HCT116 (cell line): ENCODE measurements around the gene PARP8. TPM values are rescaled to one million over a fixed set of nuclear protein-coding genes. Genes with fewer than 3 reads are reported as not detected.

ENCODE experiments used
- ATAC-seq: fragments of 200-7000 bp; cut with Tn5 transposase; 2 replicates; pipeline ENCODE4 v1.9.1; 2020; ENCODE audit warnings: mild to moderate bottlenecking, moderate library complexity
- BruUV-seq: library from RNA; stranded (reverse); fragments of 400-500 nt; replicated peaks from 2 replicates; lab custom pipeline; 2021; lab: Mats Ljungman, UMichigan
- CTCF ChIA-PET: fragments of 300-600 bp; sonication (Branson Sonifier 250); formaldehyde crosslinking; loops from one replicate; lab custom pipeline; 2021; ENCODE audit warnings: antibody characterized with exemption; lab: Charles Lee
- POLR2A ChIA-PET: fragments of 300-600, 350-600 bp; sonication (Branson Sonifier 250); formaldehyde crosslinking; loops from one replicate; lab custom pipeline; 2021; ENCODE audit warnings: antibody characterized with exemption; lab: Charles Lee
- RAD21 ChIA-PET, 2 experiments: fragments of 300-600 bp; sonication (Branson Sonifier 250); formaldehyde crosslinking; loops; one replicate each; lab custom pipeline; 2023; ENCODE audit warnings: low total read pairs in 2 of 2; ENCODE audit not compliant: uncharacterized antibody in 2 of 2, unreplicated experiment in 2 of 2, low non-redundant PET in 1 of 2; lab: Charles Lee
- DNase-seq: peaks from one replicate; pipeline ENCODE4 v3.0.0-alpha.2; 2010; ENCODE audit warnings: low read depth, low spot score
- H2AFZ ChIP-seq: fragments of 200-600 bp; shearing (Covaris generic), sonication (generic); 2 replicates; pipeline ENCODE4 v1.6.1; 2017; ENCODE audit warnings: low read depth, mixed run types, mixed read lengths, antibody characterized with exemption, low read length; ENCODE audit not compliant: poor library complexity, severe bottlenecking
- H3K27ac ChIP-seq: 2 replicates; pipeline ENCODE4 v1.5.1; 2012; ENCODE audit warnings: low read depth, low read length
- H3K27me3 ChIP-seq: fragments of 200-600 bp; sonication (generic); 2 replicates; pipeline ENCODE4 v1.6.1; 2016; ENCODE audit warnings: mixed run types, low read length, mixed read lengths; ENCODE audit not compliant: insufficient read depth
- H3K36me3 ChIP-seq, 2 experiments: fragments of 200-500 bp in 1 of 2; fragments of 200-600 bp in 1 of 2; sonication (Bioruptor generic) in 1 of 2; sonication (generic) in 1 of 2; 2 replicates each; pipeline versions ENCODE4 v1.5.1 to v1.6.1; 2014 to 2016; ENCODE audit warnings: low read length in 2 of 2, inconsistent platforms in 1 of 2, mixed read lengths in 1 of 2, mixed run types in 1 of 2; ENCODE audit not compliant: insufficient read depth in 2 of 2, control insufficient read depth in 1 of 2
- H3K4me1 ChIP-seq, 2 experiments: fragments of 200-600 bp in 1 of 2; sonication (generic) in 1 of 2; 2 replicates each; pipeline versions ENCODE4 v1.5.1 to v1.6.1; 2012 to 2017; ENCODE audit warnings: low read length in 2 of 2, inconsistent platforms in 1 of 2, mild to moderate bottlenecking in 1 of 2, mixed read lengths in 1 of 2, mixed run types in 1 of 2, moderate library complexity in 1 of 2; ENCODE audit not compliant: insufficient read depth in 2 of 2, control insufficient read depth in 1 of 2
- H3K4me2 ChIP-seq: fragments of 200-600 bp; sonication (generic); 2 replicates; pipeline ENCODE4 v1.6.1; 2017; ENCODE audit warnings: mixed run types, low read length, mixed read lengths
- H3K4me3 ChIP-seq, 2 experiments: fragments of 200-600 bp in 1 of 2; sonication (generic) in 1 of 2; replicated peaks in 1 of 2; 2 replicates each; pipeline ENCODE4 v1.5.1; 2011 to 2016; ENCODE audit warnings: low read length in 2 of 2, control low read depth in 1 of 2, low read depth in 1 of 2, mild to moderate bottlenecking in 1 of 2, mixed read lengths in 1 of 2, mixed run types in 1 of 2
- H3K79me2 ChIP-seq: fragments of 200-600 bp; sonication (generic); 2 replicates; pipeline ENCODE4 v1.6.1; 2017; ENCODE audit warnings: mild to moderate bottlenecking, mixed run types, low read length, moderate library complexity, mixed read lengths; ENCODE audit not compliant: insufficient read depth
- H3K9ac ChIP-seq: fragments of 200-600 bp; sonication (generic); 2 replicates; pipeline ENCODE4 v1.6.1; 2016; ENCODE audit warnings: low read length, mixed read lengths
- H3K9me2 ChIP-seq: fragments of 200-600 bp; sonication (generic), shearing (Covaris generic); 2 replicates; pipeline ENCODE4 v1.6.1; 2017; ENCODE audit warnings: mixed run types, mild to moderate bottlenecking, moderate library complexity; ENCODE audit not compliant: insufficient read depth
- H3K9me3 ChIP-seq, 2 experiments: fragments of 200-500 bp in 1 of 2; fragments of 200-600 bp in 1 of 2; sonication (Bioruptor generic) in 1 of 2; sonication (generic) in 1 of 2; 2 replicates each; pipeline ENCODE4 v1.6.1; 2014 to 2017; ENCODE audit warnings: low read length in 2 of 2, mixed read lengths in 2 of 2, inconsistent platforms in 1 of 2, low read depth in 1 of 2, mild to moderate bottlenecking in 1 of 2, mixed run types in 1 of 2, moderate library complexity in 1 of 2; ENCODE audit not compliant: control insufficient read depth in 1 of 2, insufficient read depth in 1 of 2
- H4K20me1 ChIP-seq: fragments of 200-600 bp; sonication (generic), shearing (Covaris generic); 2 replicates; pipeline ENCODE4 v1.6.1; 2017; ENCODE audit warnings: mixed run types, mild to moderate bottlenecking, moderate library complexity; ENCODE audit not compliant: insufficient read depth
- CEBPB ChIP-seq: IDR thresholded peaks from 2 replicates; pipeline ENCODE4 v1.6.1; 2012; ENCODE audit warnings: low read depth
- CTCF ChIP-seq, 3 experiments: fragments of 200-600 bp in 1 of 3; sonication (generic) in 1 of 3; IDR thresholded peaks in 2 of 3; conservative IDR thresholded peaks in 1 of 3; 2 replicates each; pipeline ENCODE4 v1.5.1; 2012 to 2017; ENCODE audit warnings: low read depth in 2 of 3, low read length in 2 of 3, antibody characterized with exemption in 1 of 3, borderline replicate concordance in 1 of 3, control low read depth in 1 of 3, mild to moderate bottlenecking in 1 of 3, mixed read lengths in 1 of 3, mixed run types in 1 of 3, moderate library complexity in 1 of 3; ENCODE audit not compliant: insufficient read depth in 1 of 3
- EGR1 ChIP-seq: IDR thresholded peaks from 2 replicates; pipeline ENCODE4 v1.6.1; 2012; ENCODE audit warnings: low read depth
- ELF1 ChIP-seq: IDR thresholded peaks from 2 replicates; pipeline ENCODE4 v1.6.1; 2012; ENCODE audit warnings: low read depth, borderline replicate concordance
- EZH2 ChIP-seq: fragments of 200-600 bp; sonication (generic); IDR thresholded peaks from 2 replicates; pipeline ENCODE4 v1.6.1; 2017; ENCODE audit warnings: antibody characterized with exemption, mixed run types
- EZH2phosphoT487 ChIP-seq: fragments of 200-600 bp; IDR thresholded peaks from 2 replicates; pipeline ENCODE4 v1.6.1; 2018; ENCODE audit warnings: antibody characterized with exemption, borderline replicate concordance
- JUND ChIP-seq: IDR thresholded peaks from 2 replicates; pipeline ENCODE4 v1.6.1; 2012
- POLR2A ChIP-seq: IDR thresholded peaks from 2 replicates; pipeline ENCODE4 v1.7.0; 2011; ENCODE audit warnings: borderline replicate concordance; ENCODE audit not compliant: insufficient read depth, insufficient read length; ENCODE audit errors: extremely low read depth
- RAD21 ChIP-seq: IDR thresholded peaks from 2 replicates; pipeline ENCODE4 v1.6.1; 2012; ENCODE audit warnings: low read depth, mild to moderate bottlenecking
- REST ChIP-seq: IDR thresholded peaks from 2 replicates; pipeline ENCODE4 v1.6.1; 2012; ENCODE audit warnings: low read depth
- SP1 ChIP-seq: IDR thresholded peaks from 2 replicates; pipeline ENCODE4 v1.6.1; 2012; ENCODE audit warnings: low read depth
- ZBTB33 ChIP-seq: IDR thresholded peaks from 2 replicates; pipeline ENCODE4 v1.6.1; 2011; ENCODE audit warnings: mild to moderate bottlenecking, low read length, moderate library complexity; ENCODE audit not compliant: insufficient replicate concordance; ENCODE audit errors: extremely low read depth
- intact Hi-C: fragments of 100-400 bp; cut with micrococcal nuclease; formaldehyde crosslinking; loops from 2 replicates; pipeline ENCODE4 v1.10.0; 2022
- total RNA-seq: library from RNA; stranded (reverse); gene quantifications from one replicate; pipeline ENCODE4 v1.2.1, GENCODE V29; 2021; ENCODE audit not compliant: unreplicated experiment

PARP8 gene
- total RNA-seq, 1 experiment from 2014 or later, result 19.0 TPM

- no peaks in the 10 kb centered on the region for H3K4me1 ChIP-seq
- POLR2A ChIA-PET, result no interaction called here
- H3K9me3 ChIP-seq, result no peaks in the 10 kb centered on the region
- ATAC-seq, result no peak
- H3K79me2 ChIP-seq, result no peaks in the 10 kb centered on the region
- no peak overlapping the region for H3K4me2 ChIP-seq
- H3K36me3 ChIP-seq, result no peaks in the 10 kb centered on the region
- DNase-seq, result no peak
- H3K9me2 ChIP-seq, result no peaks in the 10 kb centered on the region
- BruUV-seq, result no TSS peak
- no peak overlapping the region for H2AFZ ChIP-seq
- H3K27me3 ChIP-seq, result no peaks in the 10 kb centered on the region
- CTCF ChIA-PET, result no interaction called here
- H3K9ac ChIP-seq, result no peak overlapping the region
- TF ChIP-seq CTCF (IDR thresholded peaks at IDR 0.05 in 2 of 3, conservative IDR thresholded peaks at IDR 0.05 in 1 of 3; ENCODE audit: borderline replicate concordance in 1 of 3, insufficient read depth in 1 of 3, low read depth in 2 of 3, low read length in 2 of 3) (no peak), REST (no peak), POLR2A (no peak), EGR1 (no peak), EZH2 (no peak), EZH2phosphoT487 (no peak), ELF1 (no peak), RAD21 (no peak), ZBTB33 (no peak), SP1 (no peak), JUND (no peak), CEBPB (no peak)
- TF ChIP-seq, all 23 proteins: peak for 0
- intact Hi-C loops, result no loop called here
- Histone ChIP-seq H3K4me3 (no peak overlapping the region), H4K20me1 (no peaks in the 10 kb centered on the region), H3K27ac (no peak overlapping the region)
- RAD21 ChIA-PET, result no interaction called here
Measured at GRCh38 chr5:50703367-50703666, 36.9 kb downstream of the PARP8 start.
